HG02798 (cell line): ENCODE measurements around the gene PLXND1.
"Not testable (repeated sequence)": the region's sequence is repeated elsewhere in the genome, so short reads cannot be mapped to it uniquely, and the experiment has no call there.

Source experiments
- ATAC-seq: cut with Tn5 transposase; IDR thresholded peaks from one replicate; pipeline ENCODE4 v1.9.1; 2021; ENCODE audit warnings: mild to moderate bottlenecking; ENCODE audit not compliant: unreplicated experiment, poor library complexity

PLXND1 gene, protein sequence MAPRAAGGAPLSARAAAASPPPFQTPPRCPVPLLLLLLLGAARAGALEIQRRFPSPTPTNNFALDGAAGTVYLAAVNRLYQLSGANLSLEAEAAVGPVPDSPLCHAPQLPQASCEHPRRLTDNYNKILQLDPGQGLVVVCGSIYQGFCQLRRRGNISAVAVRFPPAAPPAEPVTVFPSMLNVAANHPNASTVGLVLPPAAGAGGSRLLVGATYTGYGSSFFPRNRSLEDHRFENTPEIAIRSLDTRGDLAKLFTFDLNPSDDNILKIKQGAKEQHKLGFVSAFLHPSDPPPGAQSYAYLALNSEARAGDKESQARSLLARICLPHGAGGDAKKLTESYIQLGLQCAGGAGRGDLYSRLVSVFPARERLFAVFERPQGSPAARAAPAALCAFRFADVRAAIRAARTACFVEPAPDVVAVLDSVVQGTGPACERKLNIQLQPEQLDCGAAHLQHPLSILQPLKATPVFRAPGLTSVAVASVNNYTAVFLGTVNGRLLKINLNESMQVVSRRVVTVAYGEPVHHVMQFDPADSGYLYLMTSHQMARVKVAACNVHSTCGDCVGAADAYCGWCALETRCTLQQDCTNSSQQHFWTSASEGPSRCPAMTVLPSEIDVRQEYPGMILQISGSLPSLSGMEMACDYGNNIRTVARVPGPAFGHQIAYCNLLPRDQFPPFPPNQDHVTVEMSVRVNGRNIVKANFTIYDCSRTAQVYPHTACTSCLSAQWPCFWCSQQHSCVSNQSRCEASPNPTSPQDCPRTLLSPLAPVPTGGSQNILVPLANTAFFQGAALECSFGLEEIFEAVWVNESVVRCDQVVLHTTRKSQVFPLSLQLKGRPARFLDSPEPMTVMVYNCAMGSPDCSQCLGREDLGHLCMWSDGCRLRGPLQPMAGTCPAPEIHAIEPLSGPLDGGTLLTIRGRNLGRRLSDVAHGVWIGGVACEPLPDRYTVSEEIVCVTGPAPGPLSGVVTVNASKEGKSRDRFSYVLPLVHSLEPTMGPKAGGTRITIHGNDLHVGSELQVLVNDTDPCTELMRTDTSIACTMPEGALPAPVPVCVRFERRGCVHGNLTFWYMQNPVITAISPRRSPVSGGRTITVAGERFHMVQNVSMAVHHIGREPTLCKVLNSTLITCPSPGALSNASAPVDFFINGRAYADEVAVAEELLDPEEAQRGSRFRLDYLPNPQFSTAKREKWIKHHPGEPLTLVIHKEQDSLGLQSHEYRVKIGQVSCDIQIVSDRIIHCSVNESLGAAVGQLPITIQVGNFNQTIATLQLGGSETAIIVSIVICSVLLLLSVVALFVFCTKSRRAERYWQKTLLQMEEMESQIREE (N-terminal part only)

DNA sequence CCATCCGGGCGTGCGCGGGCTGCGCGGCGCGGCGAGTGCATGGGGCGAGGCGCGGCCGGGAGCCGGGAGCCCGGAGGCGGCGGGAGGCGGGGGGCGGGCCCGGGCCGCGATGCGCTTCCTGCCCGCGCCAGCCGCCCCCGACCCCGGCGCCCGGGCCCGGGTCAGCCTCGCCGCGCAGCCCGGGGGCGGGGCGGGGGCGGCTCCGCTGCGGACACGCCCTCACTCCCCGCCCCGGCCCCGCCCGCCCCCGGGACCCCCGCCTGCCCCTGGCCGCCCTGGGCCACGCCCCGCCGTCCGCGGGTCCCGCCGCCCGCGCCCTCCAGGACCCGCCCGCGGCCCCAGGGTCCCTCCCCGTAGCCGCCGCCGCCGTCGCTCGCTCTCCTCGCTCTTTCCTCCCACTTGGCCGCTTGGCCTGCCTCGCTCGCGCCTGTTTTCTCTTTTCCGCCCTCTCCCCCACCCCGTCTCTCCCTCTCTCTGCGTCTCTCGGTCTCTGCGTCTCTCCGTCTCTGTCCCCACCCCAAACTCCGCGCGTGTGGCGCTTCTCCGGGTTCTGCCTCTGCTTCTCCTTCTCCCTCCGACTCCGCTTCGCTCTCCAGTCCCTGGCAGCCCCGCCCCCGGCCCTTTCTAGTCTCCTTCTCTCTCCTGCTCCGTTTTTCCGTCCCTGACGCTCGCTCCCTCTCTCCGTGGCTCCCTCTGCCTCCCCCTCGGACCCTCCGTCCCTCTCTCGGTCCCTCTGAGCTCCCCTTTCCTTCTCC is at the start of gene PLXND1:
TSS of gene PLXND1 (minus strand) at position 41 of the 755 bp plus-strand sequence. CDS start at position 4, 37 bp downstream.
- no peak for ATAC-seq

DNA sequence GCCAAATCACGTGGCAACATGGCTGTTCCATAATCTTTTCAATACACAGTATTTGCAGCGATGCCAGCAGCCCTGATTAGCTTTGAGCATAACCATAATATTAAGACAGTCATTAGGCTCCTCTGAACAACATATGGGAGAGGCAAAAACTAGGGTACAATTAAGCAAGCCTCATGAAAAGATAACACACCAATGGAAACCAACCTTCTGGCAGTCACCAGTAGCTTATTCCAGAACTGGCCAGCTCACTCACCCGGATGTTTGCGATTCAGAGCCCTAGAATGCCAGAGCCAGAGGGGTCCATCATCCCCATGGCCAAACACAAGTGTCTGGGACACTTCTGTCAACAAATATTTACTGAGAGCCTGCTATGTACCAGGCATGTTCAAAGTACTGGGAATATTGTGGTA is 48.8 kb upstream of the PLXND1 start:
- ATAC-seq: no peak

DNA sequence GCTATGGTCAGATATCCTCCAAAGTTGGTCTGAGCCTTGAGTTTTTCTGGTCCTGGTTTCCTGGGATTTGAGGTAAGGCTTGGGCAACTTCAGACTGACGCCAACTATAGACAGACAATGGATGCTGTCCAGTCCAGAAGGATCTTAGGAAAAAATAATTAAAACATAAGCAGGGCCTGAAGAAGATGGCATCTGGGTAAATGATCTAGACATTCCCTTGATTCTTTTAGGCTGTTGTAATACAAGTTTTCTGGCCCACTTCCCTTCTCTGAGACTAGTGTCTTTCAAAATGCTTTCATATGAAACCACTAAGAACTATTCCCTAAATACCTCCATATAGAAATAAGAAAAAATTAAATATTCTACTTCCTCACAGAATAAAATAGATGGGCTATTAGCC is 47.7 kb upstream of the PLXND1 start:
- no peak for ATAC-seq

DNA sequence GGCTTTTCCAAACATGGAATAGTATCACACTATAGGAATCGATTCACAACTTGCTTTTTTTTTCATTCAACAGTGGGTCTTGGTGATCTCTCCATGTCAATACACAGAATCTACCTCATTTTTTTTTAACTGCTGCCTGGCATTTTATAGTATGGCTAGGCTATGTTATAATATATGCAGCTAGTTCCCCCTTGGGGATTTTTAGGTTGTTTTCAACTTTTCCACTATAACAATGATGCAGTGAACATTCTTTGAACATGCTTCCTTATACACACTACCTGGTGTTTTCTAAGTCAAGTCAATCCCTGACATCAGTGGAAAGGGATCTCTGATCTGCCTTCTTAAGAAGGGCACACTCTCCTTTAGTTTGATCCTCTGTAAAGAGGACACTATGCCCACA is 46.5 kb upstream of the PLXND1 start:
- no peak for ATAC-seq

DNA sequence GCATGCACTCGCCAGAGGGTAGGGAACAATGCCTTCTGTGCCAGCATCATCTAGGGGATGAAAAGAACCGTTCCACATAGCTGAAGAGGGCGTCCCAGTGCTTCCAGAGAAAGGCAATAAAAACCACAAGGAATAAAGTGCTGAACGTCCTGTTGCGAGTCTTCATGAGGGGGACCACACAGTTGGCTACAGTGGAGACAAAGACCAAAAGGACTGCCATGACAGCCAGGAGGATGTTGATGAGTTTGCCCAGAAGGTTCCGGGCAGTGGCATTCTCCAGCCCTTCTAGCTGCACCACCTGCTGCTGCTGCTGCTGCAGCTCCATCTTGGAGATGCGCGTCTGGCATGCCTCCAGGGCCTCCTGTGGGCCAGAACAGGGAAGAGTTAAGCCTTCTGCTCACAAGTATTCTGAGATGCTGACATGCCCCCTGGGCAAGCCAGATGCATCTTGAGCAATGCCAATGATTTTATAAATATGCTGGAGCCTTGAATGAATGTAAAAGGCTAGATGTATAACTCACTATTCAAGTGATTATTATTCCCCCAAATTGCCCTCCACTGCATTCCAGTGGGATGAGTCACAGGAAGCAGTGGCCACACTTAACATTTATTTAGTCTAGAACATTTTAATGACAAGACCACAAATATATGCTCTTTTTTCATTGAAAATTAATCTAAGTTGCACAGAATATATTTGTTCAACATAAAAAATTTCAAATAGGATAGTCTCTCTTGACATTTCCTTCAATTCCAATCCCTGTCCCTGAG is 45.1 kb upstream of the PLXND1 start:
- ATAC-seq: no peak

DNA sequence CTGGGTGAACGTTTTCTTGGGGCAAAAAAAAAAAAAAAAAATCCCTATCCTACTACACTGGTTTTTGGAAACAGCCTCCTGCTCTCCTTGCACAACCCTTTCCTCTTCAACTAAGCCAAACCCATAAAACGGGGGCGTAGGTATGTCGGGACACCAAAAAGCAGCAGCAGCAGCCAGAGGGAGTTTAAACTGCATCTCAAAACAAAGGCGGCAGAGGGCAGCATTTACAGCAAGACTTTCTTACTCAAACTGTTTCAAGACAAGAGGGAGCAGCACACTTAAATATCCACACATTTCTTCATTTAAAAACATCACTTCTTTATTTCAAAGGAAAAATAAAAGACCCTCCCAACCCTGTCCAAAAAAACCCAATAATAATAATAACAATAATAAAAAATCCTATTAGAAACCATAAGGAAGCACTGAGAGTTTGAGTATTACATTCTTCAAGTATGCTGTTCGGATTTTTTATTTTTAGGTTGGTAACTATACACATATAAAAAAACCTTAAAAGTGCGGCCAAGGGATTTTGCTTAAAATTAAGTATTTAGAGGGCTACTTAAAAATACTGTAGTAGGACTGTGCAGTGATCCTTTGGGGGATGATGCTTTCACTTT is 43.9 kb upstream of the PLXND1 start:
- ATAC-seq: no peak

DNA sequence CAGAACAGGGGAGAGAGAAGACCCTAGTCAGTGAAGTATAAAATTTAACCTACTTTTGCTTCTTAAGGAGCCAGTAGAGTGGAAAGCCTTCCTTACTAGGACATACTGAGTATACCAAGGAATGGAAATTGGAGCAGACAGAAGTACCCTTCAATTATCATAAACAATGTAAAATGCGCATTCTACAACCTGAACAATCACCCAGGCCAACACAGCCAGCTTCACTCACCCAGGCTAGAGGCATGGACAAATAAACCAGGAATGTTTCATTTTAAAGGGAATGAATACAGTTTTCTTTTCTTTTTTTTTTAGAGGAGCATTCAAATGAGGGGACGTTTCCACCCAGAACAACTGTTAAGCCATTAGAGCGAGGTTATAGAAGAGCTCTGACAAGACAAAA is 41.9 kb upstream of the PLXND1 start:
- ATAC-seq: no peak

DNA sequence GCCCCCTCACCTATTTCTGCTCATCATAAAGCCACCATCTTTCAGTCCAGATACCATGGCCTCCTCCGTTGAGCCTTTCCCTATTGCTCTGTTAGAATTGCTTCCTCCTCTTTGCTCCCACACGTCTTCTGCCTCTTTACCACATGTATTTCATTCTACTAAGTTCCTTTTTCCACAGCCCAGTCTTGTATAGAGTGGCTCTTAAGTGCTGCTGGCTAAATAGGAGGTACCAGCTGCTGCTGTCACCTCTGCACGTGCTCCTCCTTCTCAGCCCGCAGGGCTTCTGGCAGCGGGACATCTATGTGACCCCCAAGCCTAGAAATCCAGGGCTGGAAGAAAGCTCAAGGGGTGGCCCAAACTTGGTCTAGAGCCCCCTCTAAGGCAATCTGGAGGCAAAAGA is 38.8 kb upstream of the PLXND1 start:
- ATAC-seq: no peak

DNA sequence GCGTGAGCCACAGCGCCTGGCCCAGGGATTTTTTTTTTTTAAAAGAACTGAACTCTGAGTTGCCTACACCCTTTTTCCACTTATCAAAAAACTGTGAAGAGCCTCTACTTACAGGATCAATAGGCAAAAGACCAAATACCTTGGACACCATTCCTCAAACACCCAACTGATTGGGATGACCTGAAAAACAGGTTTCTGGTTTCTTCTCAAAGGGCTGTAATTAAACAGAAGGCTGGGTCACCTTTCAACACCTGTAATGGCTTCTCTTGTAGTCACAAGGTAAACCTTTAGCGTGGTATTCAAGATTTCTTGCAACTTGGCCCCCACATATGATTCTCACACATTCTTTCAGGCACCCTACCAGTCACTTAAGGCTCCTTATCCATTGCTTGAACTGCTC is 38.4 kb upstream of the PLXND1 start:
- ATAC-seq: no peak

DNA sequence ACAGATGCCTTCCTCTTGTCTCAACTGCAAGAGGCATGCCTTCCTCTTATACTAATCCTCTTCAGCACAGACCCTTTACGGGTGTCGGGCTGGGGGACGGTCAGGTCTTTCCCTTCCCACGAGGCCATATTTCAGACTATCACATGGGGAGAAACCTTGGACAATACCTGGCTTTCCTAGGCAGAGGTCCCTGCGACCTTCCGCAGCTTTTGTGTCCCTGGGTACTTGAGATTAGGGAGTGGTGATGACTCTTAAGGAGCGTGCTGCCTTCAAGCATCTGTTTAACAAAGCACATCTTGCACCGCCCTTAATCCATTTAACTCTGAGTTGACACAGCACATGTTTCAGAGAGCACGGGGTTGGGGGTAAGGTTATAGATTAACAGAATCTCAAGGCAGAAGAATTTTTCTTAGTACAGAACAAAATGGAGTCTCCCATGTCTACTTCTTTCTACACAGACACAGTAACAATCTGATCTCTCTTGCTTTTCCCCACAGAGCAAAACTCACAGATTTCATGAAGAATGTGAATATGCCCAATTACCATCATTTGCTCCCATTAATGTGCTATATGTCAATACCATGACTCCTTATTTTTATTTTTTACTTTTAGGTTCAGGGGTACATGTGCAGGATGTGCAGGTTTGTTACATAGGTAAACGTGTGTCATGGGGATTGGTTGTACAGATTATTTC is 35.2 kb upstream of the PLXND1 start:
- ATAC-seq: not testable (repeated sequence)

DNA sequence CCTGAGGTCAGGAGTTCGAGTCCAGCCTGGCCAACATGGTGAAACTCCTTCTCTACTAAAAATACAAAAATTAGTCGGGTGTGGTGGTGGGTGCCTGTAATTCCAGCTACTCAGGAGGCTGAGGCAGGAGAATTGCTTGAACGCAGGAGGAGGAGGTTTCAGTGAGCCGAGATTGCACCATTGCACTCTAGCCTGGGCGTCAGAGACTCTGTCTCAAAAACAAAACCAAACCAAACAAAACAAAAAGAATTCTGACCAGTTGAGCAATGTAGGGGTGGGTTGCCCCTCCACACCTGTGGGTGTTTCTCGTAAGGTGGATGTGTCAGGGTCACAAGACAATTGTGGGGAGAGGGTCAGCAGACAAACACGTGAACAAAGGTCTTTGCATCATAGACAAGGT is 34.5 kb upstream of the PLXND1 start:
- not testable (repeated sequence) for ATAC-seq

DNA sequence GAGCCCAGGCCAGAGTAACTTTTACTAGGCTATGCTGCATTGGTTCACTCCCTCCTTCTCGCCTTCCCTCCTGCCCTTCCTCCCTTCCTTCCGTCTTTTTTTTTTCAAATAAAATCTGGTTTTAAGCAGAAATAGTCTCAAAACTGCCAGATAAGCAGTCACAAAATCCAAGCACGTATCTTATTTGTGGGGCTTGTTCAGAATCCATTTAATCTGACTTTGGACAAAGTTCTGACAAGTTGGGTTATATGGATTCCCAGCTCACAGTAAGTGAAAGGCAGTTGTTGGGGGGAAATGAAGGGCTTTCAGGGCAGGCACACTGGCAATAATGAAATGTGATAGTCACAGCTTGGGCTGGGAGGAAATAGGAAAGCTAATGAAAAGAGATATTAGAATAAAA is 32.0 kb upstream of the PLXND1 start:
- ATAC-seq: no peak

DNA sequence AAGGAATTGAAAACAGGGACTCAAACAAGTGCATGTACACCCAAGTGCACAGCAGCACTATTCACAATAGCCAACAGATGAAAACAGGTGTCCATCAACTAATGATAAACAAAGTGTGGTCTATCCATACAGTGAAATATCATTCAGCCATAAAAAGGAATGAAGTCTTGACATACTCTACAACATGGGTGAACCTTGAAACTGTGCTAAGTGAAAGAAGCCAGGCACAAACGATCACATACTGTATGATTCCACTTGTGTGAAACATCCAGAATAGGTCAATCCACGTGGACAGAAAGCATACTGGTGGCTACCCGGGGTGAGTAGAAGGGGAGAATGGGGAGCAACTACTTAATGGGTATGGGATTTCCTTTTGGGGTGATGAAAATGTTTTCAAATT is 29.6 kb upstream of the PLXND1 start:
- no peak for ATAC-seq

DNA sequence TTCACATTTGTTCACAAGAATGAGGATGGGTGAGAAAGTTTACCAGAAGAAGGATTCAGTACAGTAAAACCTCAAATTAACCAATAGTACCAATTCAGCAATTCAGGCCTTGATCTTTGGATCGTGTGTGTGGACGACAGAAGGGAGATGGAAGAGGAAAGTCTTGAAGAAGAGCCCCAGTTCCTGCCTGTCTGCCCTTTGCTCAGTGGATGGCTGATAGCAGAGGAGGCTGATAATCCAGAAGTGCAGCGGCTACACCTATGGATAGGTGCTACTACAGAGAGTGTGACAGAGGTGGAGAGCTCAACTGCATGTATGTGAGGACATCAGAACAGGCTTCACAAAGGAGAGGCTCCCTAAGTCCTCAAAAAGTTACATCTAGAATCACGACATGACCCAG is 29.2 kb upstream of the PLXND1 start:
- ATAC-seq: no peak

DNA sequence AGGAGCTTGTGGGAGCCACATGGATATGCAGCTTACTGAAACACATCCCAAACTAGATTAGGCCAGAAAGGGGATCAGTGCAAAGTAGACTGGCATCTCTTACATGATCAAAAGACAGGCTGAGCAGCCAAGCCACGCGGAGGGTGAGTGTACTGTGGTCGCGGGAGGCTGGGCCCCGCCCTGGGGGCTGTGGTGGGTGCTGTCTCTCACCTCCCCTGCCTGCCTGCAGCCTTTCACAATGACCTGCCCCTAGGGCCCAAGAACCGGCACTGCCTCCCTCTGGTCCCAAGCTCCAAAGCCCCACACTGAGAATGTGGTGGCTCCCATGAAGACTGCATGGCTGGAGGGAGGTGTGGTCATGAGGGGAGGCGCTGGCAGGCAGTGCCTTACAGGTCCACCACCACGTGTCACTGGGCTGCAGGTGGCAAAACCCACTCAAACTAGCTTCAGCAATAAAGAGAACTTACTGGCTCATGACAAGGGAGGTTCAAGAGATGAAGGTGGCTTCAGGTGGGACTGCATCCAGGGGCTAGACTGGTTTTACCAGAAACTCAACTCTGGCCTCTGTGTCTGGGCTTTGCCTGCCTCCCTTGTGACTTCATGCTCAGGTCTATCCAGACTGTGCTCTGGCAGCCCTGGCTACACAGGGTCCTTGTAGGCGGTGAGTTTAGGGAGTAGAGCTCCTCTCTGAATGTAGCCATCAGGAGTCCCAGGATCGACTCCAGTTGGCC is 27.4 kb upstream of the PLXND1 start:
- ATAC-seq: no peak

DNA sequence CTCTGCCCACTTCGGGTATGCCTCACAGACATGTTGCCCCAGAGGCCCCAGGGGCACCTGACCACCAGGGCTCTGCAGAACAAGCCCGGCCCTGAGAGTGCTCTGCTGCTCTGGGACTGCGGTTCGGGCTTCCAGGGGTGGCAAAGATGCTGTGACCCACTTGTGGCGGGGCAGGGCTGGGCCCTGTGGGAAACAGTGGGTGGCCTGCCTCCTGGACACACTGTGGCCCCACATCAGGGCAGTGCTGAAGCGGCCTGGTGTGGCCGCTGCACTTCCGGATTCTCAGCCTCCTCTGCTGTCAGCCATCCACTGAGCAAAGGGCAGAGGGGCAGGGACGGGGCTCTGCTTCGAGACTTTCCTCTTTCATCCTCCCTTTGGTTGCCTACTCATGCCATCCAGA is 26.5 kb upstream of the PLXND1 start:
- no peak for ATAC-seq

DNA sequence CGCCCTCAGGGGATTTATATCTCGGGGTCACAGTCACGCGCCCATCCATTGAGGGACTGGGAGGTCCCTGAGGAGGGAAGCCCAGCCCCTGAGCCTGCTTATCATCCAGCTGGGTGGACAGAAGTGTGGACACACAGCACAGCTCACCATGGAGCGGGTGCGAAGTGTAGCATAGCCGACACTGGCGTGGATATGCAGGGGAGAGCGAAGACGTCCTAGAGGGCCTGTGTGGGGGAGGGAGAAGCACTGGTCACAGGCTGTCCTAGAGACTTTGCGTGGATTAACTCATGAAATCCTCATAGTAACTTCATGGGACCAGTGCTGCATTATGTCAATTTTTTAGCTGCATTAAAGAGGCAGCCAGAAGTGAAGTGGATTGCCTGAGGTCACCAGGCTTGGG is 26.1 kb upstream of the PLXND1 start:
- no peak for ATAC-seq
